GM19467 (cell line): ENCODE results near the gene RGPD4.

Source experiments
- ATAC-seq: cut with Tn5 transposase; IDR thresholded peaks from one replicate; pipeline ENCODE4 v1.9.1; 2021; ENCODE audit warnings: mild to moderate bottlenecking, moderate library complexity; ENCODE audit not compliant: unreplicated experiment

RGPD4 gene

DNA sequence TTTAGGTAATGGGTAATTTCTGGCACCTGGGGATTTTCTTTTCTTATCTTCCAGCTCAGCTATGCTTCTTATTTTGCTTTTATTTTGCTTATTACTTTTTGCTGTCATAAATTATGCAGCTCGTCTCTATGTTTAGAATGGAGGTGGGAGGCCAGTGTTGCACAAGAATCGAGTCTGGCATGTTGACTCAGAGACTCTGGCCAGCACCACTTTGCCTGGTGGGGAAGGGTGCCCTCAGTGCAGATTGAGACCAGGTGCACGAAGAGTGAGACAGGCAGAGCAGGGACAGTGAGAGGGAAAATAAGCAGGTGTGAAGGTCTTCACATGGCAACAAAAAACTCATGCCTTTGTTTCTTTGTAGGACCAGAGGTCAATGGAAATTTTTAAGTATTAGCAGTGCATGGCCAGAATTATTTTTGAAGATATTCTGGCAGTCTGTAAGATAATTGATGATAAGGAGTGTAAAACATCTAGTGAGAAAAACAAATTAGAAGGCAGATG is 100.4 kb downstream of the RGPD4 start:
- no peak for ATAC-seq

DNA sequence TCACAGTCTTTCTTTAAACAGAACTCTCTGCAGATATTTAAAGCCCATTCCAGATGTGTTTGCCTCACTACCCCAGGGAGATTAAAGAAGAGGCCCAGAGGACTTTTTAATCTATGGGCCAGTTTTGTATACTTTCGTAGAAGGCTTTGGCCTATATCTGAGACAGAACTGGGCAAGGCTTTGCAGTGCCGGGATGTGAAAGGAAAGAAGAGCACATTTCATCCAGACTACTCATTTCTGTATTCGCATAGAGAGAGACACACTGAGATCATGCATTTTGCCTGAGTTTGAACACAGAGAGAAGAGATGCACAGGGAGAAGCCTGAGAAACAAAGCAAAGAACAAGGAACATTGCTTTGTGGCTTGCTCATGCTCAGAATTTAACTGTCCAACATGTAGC is 104.7 kb downstream of the RGPD4 start:
- no peak for ATAC-seq

DNA sequence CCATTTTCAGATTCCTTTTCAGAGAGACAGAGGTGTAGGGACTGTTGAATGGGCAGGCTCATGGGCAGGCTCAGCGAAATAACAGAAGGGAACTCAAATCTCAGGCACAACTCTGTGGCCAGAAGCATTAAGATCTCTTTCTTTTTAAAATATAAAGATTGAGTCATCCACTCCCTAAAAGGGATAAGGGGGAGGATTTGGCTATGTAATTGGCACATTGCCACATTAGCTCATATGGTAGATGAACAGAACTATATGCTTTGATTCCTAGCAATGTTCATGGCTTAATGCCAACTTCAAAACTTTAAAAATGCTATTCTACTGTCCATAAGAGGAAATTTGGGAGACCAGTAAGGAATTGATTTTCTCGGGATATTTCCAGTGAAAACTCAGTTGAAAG is 105.8 kb downstream of the RGPD4 start:
- ATAC-seq, result no peak

DNA sequence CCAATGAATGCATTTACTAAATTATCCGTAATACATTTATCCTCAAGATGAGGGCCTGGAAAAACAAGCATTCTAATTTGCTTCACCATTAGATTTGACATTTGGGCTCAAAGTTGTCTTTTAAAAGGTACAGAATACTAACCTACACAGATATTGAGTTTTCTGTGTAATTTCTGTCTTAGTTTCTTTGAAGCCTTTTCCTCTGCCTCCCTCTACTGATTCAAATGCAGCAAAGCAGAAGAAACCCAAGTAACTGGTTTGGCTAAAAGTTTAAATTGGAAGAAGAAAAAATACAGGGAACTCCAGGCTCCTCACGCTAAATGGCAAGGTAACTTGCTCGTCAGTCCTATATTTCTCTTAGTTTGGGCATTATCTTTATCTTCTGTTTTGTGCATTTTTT is 106.3 kb downstream of the RGPD4 start:
- ATAC-seq, result no peak

DNA sequence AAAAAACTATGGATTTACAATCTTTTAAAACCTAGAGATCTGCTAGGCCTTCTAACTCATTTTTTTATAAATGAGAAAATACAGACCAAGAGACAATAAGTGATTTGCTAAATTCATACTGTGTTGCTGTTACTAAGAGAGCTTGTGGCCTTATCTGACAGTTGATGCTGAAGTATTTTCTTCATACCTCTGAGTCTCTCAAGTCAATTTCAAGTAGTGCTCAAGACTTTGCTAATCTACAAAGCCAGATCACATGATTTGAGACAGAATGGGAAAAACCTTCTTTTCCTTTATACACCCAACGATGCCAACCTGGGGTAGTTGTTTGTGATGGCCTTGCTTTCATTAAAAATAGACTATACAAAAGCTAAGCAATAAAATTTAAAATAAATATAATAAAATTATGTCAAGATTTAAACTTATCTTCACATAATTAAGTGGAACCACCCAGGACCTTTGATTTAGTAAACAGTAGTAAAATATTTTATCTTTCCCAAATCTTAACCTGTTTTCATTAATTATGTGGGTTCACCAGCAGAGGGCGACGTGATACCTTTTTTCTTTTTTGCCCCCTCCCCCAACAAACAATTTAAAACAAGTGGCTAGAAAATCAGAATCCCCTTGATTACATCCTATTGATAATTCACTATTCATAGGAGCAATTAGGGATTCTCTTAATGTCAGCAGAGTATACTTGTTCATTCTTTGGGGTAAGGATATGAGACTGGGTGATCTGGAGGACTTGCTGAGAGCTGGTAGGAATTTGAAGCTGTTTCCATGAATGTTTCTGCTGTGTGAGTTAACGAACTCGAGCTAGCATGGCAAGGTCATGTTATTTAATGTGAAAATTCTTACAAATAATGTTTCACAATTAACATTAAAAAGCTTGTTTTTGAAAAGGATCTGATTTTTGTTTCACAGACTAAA is 110.0 kb downstream of the RGPD4 start:
- ATAC-seq, result no peak
